Measurements from ENCODE around the gene AGAP1. TPM values are rescaled to one million over a fixed set of nuclear protein-coding genes. Genes with fewer than 3 reads are reported as not detected.

Gene AGAP1
- total RNA-seq, 1 donor from 2014 or later, result 36.2 TPM

GRCh38 chr2:235992024-235992423 lies 498.2 kb downstream of the AGAP1 start:
- no peak for ATAC-seq
- intact Hi-C loops (cut with DNase I), result no loop called here
- no peaks in the 10 kb centered on the region for H3K9me3 ChIP-seq

GRCh38 chr2:235996419-235996818 lies 502.6 kb downstream of the AGAP1 start:
- no peaks in the 10 kb centered on the region for H3K9me3 ChIP-seq
- DNase-seq (no peak), ATAC-seq (no peak)
- TF ChIP-seq CTCF (IDR thresholded peaks at IDR 0.05), result no peak
- no peaks in the 10 kb centered on the region for H3K27me3 ChIP-seq (ENCODE audit: low read depth)
- H3K4me3 ChIP-seq, result no peak overlapping the region
- no peaks in the 10 kb centered on the region for H3K4me1 ChIP-seq
- intact Hi-C loops (cut with DNase I), result no loop called here
- H3K36me3 ChIP-seq, result no peaks in the 10 kb centered on the region
- no peak overlapping the region for H3K27ac ChIP-seq

More at GRCh38 chr2:235992024-235992423, 498.2 kb downstream of the AGAP1 start:
- H3K27me3 ChIP-seq (ENCODE audit: low read depth), result no peaks in the 10 kb centered on the region
- H3K27ac ChIP-seq, result no peak overlapping the region
- no peak for TF ChIP-seq CTCF (IDR thresholded peaks at IDR 0.05)
- no peaks in the 10 kb centered on the region for H3K4me1 ChIP-seq
- H3K4me3 ChIP-seq, result no peak overlapping the region
- no peaks in the 10 kb centered on the region for H3K36me3 ChIP-seq
- DNase-seq, result no peak

GRCh38 chr2:235999011-235999410 lies 505.2 kb downstream of the AGAP1 start:
- Histone ChIP-seq H3K27ac (no peak overlapping the region), H3K36me3 (no peaks in the 10 kb centered on the region), H3K4me1 (no peaks in the 10 kb centered on the region), H3K27me3 (ENCODE audit: low read depth) (no peaks in the 10 kb centered on the region), H3K4me3 (no peak overlapping the region), H3K9me3 (no peaks in the 10 kb centered on the region)
- intact Hi-C loops (cut with DNase I), result no loop called here
- DNase-seq, result no peak
- no peak for ATAC-seq
- no peak for TF ChIP-seq CTCF (IDR thresholded peaks at IDR 0.05)

GRCh38 chr2:236001166-236001828 lies 507.5 kb downstream of the AGAP1 start:
- Histone ChIP-seq H3K27me3 (ENCODE audit: low read depth) (no peaks in the 10 kb centered on the region), H3K27ac (peak overlapping the region; percentile 10)
- intact Hi-C loops (cut with DNase I), result no loop called here

GRCh38 chr2:236001854-236002253 lies 508.0 kb downstream of the AGAP1 start:
- ATAC-seq (no peak), DNase-seq (no peak)
- peak overlapping the region; percentile 10 for H3K27ac ChIP-seq
- H3K27me3 ChIP-seq (ENCODE audit: low read depth), result no peaks in the 10 kb centered on the region
- no peaks in the 10 kb centered on the region for H3K36me3 ChIP-seq
- H3K4me3 ChIP-seq, result no peak overlapping the region
- no peaks in the 10 kb centered on the region for H3K9me3 ChIP-seq
- intact Hi-C loops (cut with DNase I), result no loop called here
- no peak for TF ChIP-seq CTCF (IDR thresholded peaks at IDR 0.05)
- no peaks in the 10 kb centered on the region for H3K4me1 ChIP-seq

More at GRCh38 chr2:236001166-236001828, 507.5 kb downstream of the AGAP1 start:
- TF ChIP-seq CTCF (IDR thresholded peaks at IDR 0.05), result no peak
- DNase-seq (no peak), ATAC-seq (no peak)
- H3K4me1 ChIP-seq, result no peaks in the 10 kb centered on the region
- H3K36me3 ChIP-seq, result no peaks in the 10 kb centered on the region
- H3K4me3 ChIP-seq, result no peak overlapping the region
- no peaks in the 10 kb centered on the region for H3K9me3 ChIP-seq

Measured in lower lobe of right lung (tissue), 2 donors.